Endothelial cell of umbilical vein (primary cell): ENCODE measurements around the gene DAG1.

Experiments
- GATA2 ChIP-seq: IDR thresholded peaks from 2 replicates; pipeline ENCODE4 v1.7.0; 2011; ENCODE audit warnings: low read depth, mild to moderate bottlenecking, moderate library complexity, mixed read lengths, low read length; ENCODE audit not compliant: insufficient read length, insufficient read depth
- TF ChIP-seq, protein P1 (sequence below): IDR thresholded peaks from 2 replicates; pipeline ENCODE4 v1.6.1; 2011; ENCODE audit not compliant: insufficient read depth, insufficient read length
- TF ChIP-seq, protein P2 (sequence below), 2 donors: IDR thresholded peaks; 1 replicate in 1 of 2; 2 replicates in 1 of 2; pipeline ENCODE4 v1.5.1; 2011; ENCODE audit warnings: low read length in 2 of 2, mild to moderate bottlenecking in 2 of 2, moderate library complexity in 2 of 2, control low read depth in 1 of 2, inconsistent platforms in 1 of 2, low read depth in 1 of 2; ENCODE audit not compliant: insufficient read depth in 1 of 2; ENCODE audit errors: extremely low read depth in 1 of 2

DNA sequence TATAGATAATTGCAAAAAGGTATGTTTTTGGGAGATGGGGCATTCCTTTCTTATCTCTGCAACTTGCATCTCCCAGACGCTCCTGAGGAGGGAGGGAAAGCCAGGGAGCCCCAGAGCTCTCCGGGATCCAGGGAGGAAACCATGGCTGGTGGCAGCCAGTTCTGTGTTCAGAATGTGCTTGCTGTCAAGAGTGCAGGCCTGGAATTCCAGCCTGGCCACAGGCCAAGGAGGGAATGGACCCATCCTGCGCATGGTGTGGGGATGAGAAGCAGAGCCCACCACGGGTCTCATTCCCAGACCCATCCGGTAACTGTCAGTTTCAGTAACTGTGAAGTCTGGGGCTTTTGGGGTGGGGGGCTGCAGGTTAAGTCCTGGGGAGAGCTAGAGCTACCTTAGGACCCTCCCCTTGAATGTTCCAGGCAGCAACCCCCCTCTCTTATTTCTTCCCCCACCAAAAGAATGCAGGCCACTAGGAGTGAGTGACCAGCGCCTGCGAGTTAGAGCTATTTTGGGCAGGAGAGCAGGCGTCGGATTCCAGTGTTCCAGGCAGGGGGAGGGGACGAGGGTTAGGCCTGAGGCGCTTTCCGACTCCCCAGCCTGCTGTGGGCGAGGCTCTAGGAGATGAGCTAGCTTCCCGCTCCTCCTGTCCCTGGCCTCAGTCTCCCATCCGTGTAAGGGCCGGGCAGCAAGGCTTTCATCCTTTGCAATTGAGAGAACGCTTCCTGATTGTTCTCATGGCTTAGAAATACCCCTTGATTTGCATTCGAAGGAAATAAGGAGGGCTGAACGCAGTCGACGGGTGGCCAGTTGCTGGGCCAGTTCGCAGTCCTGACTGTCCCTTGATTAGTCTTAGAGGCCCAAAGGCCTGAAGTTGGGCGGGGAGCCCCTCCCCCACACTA is 781 bp upstream of the DAG1 start:
- TF ChIP-seq, protein P1, sequence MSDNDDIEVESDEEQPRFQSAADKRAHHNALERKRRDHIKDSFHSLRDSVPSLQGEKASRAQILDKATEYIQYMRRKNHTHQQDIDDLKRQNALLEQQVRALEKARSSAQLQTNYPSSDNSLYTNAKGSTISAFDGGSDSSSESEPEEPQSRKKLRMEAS: no peak
- no peak for TF ChIP-seq GATA2
- TF ChIP-seq, protein P2, sequence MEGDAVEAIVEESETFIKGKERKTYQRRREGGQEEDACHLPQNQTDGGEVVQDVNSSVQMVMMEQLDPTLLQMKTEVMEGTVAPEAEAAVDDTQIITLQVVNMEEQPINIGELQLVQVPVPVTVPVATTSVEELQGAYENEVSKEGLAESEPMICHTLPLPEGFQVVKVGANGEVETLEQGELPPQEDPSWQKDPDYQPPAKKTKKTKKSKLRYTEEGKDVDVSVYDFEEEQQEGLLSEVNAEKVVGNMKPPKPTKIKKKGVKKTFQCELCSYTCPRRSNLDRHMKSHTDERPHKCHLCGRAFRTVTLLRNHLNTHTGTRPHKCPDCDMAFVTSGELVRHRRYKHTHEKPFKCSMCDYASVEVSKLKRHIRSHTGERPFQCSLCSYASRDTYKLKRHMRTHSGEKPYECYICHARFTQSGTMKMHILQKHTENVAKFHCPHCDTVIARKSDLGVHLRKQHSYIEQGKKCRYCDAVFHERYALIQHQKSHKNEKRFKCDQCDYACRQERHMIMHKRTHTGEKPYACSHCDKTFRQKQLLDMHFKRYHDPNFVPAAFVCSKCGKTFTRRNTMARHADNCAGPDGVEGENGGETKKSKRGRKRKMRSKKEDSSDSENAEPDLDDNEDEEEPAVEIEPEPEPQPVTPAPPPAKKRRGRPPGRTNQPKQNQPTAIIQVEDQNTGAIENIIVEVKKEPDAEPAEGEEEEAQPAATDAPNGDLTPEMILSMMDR (IDR thresholded peaks at IDR 0.05; ENCODE audit: extremely low read depth in 1 of 2, insufficient read depth in 1 of 2, low read depth in 1 of 2, low read length in 2 of 2): no peak
